ENCODE results near the gene CD164.

DNA sequence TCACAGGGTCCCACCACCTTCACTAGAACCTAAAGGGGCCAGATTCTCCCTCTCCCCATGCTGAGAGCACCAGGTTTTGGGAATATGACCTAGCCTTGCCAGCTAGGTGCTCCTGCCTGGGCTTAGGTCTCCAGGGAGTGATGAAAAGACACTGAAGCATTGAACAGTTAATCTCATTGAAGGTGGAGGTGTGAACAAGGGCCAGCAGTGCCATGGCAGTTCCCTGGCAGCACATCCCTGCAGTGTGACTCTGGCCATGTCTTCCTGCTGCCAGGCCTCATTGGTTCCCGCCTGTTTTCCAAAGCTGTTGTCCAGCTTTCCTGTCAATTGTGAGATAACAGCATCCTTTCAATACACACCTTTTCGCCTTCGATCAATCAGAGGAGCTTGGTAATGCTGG is 47.2 kb upstream of the CD164 start:
- TF ChIP-seq POLR2A (IDR thresholded peaks at IDR 0.05; ENCODE audit: low read length): no peak
- no peak for TF ChIP-seq GATA1 (IDR thresholded peaks at IDR 0.05; ENCODE audit: low read depth, low read length)

All from erythroblast (primary cell).